Stimulated activated CD4-positive, alpha-beta T cell treated with anti-CD3 and anti-CD28 coated beads, Interleukin-4, amount 100 ng/mL, for 24 hours (primary cell): ENCODE data around the gene ANKS1A.
"Not testable (repeated sequence)": the region's sequence is repeated elsewhere in the genome, so short reads cannot be mapped to it uniquely, and the experiment has no call there.

ENCODE experiments used
- DNase-seq: peaks from one replicate; pipeline ENCODE4 v3.0.0-alpha.2; 2020

The ANKS1A gene

GRCh38 chr6:35088281-35089215 lies 199.5 kb downstream of the ANKS1A start:
- no peak for DNase-seq

- no peak for DNase-seq
These were observed 200.3 kb downstream of the ANKS1A start for GRCh38 chr6:35089216-35089934.

GRCh38 chr6:35089935-35090505 lies 201.0 kb downstream of the ANKS1A start:
- DNase-seq, result no peak

GRCh38 chr6:35090734-35091133 lies 201.7 kb downstream of the ANKS1A start:
- DNase-seq, result no peak

GRCh38 chr6:35091346-35092083 lies 202.5 kb downstream of the ANKS1A start:
- DNase-seq, result no peak

- DNase-seq, result no peak
These were observed 203.5 kb downstream of the ANKS1A start for GRCh38 chr6:35092362-35093117.

- DNase-seq, result no peak
These were observed 204.0 kb downstream of the ANKS1A start for GRCh38 chr6:35093118-35093445.

GRCh38 chr6:35093783-35094182 lies 204.7 kb downstream of the ANKS1A start:
- DNase-seq, result no peak

- no peak for DNase-seq
These were observed 205.1 kb downstream of the ANKS1A start for GRCh38 chr6:35094183-35094582.

- no peak for DNase-seq
These were observed 207.2 kb downstream of the ANKS1A start for GRCh38 chr6:35096129-35096862.

GRCh38 chr6:35099116-35099515 lies 210.1 kb downstream of the ANKS1A start:
- DNase-seq, result no peak

GRCh38 chr6:35105078-35105477 lies 216.0 kb downstream of the ANKS1A start:
- DNase-seq, result no peak

GRCh38 chr6:35106061-35106460 lies 217.0 kb downstream of the ANKS1A start:
- DNase-seq, result not testable (repeated sequence)

- not testable (repeated sequence) for DNase-seq
These were observed 218.2 kb downstream of the ANKS1A start for GRCh38 chr6:35107208-35107607.

- DNase-seq, result not testable (repeated sequence)
These were observed 218.7 kb downstream of the ANKS1A start for GRCh38 chr6:35107761-35108160.

- DNase-seq, result no peak
These were observed 219.3 kb downstream of the ANKS1A start for GRCh38 chr6:35108309-35108885.

- DNase-seq, result no peak
These were observed 231.7 kb downstream of the ANKS1A start for GRCh38 chr6:35120746-35121145.

- no peak for DNase-seq
These were observed 235.3 kb downstream of the ANKS1A start for GRCh38 chr6:35124356-35124755.

GRCh38 chr6:35128042-35128441 lies 239.0 kb downstream of the ANKS1A start:
- no peak for DNase-seq

GRCh38 chr6:35128496-35128895 lies 239.4 kb downstream of the ANKS1A start:
- no peak for DNase-seq

- no peak for DNase-seq
These were observed 247.1 kb downstream of the ANKS1A start for GRCh38 chr6:35136185-35136584.
